ENCODE data around the gene PRKAR1B.
"Not testable (repeated sequence)": the region's sequence is repeated elsewhere in the genome, so short reads cannot be mapped to it uniquely, and the experiment has no call there.

Gene PRKAR1B

DNA sequence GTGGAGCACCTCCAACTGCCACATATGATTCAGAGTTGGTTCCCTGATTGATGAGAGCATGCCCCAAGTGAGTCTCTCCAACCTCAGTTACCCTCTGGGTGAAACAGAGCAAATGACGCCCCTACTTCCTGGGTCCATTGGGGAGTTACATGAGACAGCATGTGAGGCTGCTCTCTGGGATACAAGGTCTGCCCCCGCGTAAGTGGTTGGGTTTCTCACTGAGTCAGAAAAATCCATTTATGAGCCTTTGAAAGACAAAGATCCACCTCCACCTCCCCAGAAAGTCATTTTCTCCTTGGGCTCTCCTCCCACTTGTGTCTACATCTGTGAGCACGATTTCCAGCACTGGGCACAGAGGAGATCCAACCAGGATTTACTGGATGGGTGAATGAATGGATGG lies 71.3 kb downstream of the PRKAR1B start:
- Histone ChIP-seq H3K36me3 (ENCODE audit: insufficient read depth, insufficient read length, low read length) (peaks cover 7% of the 10 kb centered on the region), H3K9me3 (ENCODE audit: insufficient read depth, low read length) (peaks cover 13% of the 10 kb centered on the region; the same call in 1 of the 2 replicates), H3K4me3 (ENCODE audit: insufficient read length, low read depth) (no peak overlapping the region), H3K4me1 (ENCODE audit: insufficient read depth, insufficient read length) (no peaks in the 10 kb centered on the region), H3K27me3 (ENCODE audit: insufficient read depth, insufficient read length) (no peaks in the 10 kb centered on the region), H3K9ac (ENCODE audit: insufficient read length, low read depth) (no peak overlapping the region)
- no peak for DNase-seq (ENCODE audit: low read depth, low spot score)
- TF ChIP-seq SUZ12 (IDR thresholded peaks at IDR 0.05; ENCODE audit: extremely low read depth, insufficient read depth, insufficient read length), result no peak
- no peak for TF ChIP-seq YY1 (IDR thresholded peaks at IDR 0.05; ENCODE audit: insufficient read depth, insufficient read length)
- no peak for TF ChIP-seq ZNF274 (IDR thresholded peaks at IDR 0.05; ENCODE audit: low read depth, low read length)

DNA sequence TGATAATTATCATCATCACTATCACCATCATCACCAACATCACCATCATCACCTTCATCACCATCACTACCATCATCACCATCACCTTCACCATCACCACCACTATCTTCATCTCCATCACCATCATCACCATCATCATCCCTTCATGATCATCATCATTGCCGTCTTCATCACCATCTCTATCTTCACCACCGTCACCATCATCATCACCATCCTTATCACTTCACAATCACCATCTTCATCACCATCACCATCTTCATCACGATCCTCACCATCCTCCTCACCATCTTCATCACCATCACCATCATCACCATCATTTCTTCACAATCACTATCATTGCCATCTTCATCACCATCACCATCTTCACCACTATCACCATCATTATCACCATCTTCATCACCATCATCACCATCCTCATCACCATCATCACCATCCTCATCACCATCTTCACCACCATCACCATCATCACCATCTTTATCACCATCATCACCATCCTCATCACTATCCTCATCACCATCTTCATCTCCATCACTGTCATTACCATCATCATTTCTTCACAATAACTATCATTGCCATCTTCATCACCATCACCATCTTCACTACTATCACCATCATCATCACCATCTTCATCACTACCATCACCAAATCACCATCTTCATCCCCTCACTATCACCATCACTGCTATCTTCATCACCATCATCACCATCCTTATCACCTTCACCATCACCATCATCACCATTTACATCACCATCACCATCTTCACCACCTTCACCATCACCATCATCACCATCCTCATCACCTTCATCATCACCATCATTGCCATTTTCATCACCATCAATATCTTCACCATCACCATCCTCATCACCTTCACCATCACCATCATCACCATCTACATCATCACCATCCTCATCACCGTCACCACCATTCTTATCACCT lies 73.0 kb downstream of the PRKAR1B start:
- Histone ChIP-seq H3K36me3 (ENCODE audit: insufficient read depth, insufficient read length, low read length) (peaks cover 3% of the 10 kb centered on the region), H3K9ac (ENCODE audit: insufficient read length, low read depth) (no peak overlapping the region), H3K4me3 (ENCODE audit: insufficient read length, low read depth) (no peak overlapping the region), H3K27me3 (ENCODE audit: insufficient read depth, insufficient read length) (no peaks in the 10 kb centered on the region), H3K9me3 (ENCODE audit: insufficient read depth, low read length) (peaks cover 13% of the 10 kb centered on the region; the same call in 1 of the 2 replicates), H3K4me1 (ENCODE audit: insufficient read depth, insufficient read length) (no peaks in the 10 kb centered on the region)
- DNase-seq (ENCODE audit: low read depth, low spot score), result no peak
- no peak for TF ChIP-seq SUZ12 (IDR thresholded peaks at IDR 0.05; ENCODE audit: extremely low read depth, insufficient read depth, insufficient read length)
- TF ChIP-seq ZNF274 (IDR thresholded peaks at IDR 0.05; ENCODE audit: low read depth, low read length), result no peak
- TF ChIP-seq YY1 (IDR thresholded peaks at IDR 0.05; ENCODE audit: insufficient read depth, insufficient read length), result no peak

DNA sequence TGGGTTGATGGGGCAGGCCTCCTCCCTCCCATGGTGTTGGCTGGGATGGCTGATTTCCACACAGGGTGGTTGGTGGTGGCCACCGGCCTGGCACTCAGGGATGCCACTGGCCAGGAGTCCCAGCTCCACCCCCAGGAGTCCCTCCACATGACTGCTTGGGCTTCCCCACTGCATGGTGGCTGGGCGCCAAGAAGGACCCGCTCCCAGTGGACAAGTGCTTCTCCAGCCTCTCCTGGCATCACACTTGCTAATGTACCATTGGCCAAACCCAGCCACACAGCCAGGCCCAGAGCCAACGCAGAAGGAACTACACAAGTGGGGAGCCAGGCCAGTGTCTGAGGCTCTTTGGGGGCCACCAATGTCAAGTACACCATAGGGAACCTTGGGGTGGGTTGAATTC lies 74.2 kb downstream of the PRKAR1B start:
- TF ChIP-seq ZNF274 (IDR thresholded peaks at IDR 0.05; ENCODE audit: low read depth, low read length) (no peak), SUZ12 (IDR thresholded peaks at IDR 0.05; ENCODE audit: extremely low read depth, insufficient read depth, insufficient read length) (no peak), YY1 (IDR thresholded peaks at IDR 0.05; ENCODE audit: insufficient read depth, insufficient read length) (no peak)
- no peak overlapping the region for H3K4me3 ChIP-seq (ENCODE audit: insufficient read length, low read depth)
- no peaks in the 10 kb centered on the region for H3K27me3 ChIP-seq (ENCODE audit: insufficient read depth, insufficient read length)
- no peak overlapping the region for H3K9ac ChIP-seq (ENCODE audit: insufficient read length, low read depth)
- H3K4me1 ChIP-seq (ENCODE audit: insufficient read depth, insufficient read length), result no peaks in the 10 kb centered on the region
- H3K9me3 ChIP-seq (ENCODE audit: insufficient read depth, low read length), result peaks cover 13% of the 10 kb centered on the region; the same call in 1 of the 2 replicates
- no peak for DNase-seq (ENCODE audit: low read depth, low spot score)
- H3K36me3 ChIP-seq (ENCODE audit: insufficient read depth, insufficient read length, low read length), result no peaks in the 10 kb centered on the region

DNA sequence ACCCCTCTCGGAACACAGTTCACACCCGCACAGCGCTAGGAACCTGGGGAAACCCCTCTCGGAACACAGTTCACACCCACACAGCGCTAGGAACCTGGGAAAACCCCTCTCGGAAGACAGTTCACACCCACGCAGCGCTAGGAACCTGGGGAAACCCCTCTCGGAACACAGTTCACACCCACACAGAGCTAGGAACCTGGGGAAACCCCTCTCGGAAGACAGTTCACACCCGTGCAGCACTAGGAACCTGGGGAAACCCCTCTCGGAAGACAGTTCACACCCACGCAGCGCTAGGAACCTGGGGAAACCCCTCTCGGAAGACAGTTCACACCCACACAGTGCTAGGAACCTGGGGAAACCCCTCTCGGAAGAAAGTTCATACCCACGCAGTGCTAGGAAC lies 74.9 kb downstream of the PRKAR1B start:
- not testable (repeated sequence) for H3K9ac ChIP-seq (ENCODE audit: insufficient read length, low read depth); H3K4me1 ChIP-seq (ENCODE audit: insufficient read depth, insufficient read length); H3K4me3 ChIP-seq (ENCODE audit: insufficient read length, low read depth); H3K36me3 ChIP-seq (ENCODE audit: insufficient read depth, insufficient read length, low read length); H3K27me3 ChIP-seq (ENCODE audit: insufficient read depth, insufficient read length); DNase-seq (ENCODE audit: low read depth, low spot score)
- H3K9me3 ChIP-seq (ENCODE audit: insufficient read depth, low read length), result peaks cover 13% of the 10 kb centered on the region; the same call in 1 of the 2 replicates

DNA sequence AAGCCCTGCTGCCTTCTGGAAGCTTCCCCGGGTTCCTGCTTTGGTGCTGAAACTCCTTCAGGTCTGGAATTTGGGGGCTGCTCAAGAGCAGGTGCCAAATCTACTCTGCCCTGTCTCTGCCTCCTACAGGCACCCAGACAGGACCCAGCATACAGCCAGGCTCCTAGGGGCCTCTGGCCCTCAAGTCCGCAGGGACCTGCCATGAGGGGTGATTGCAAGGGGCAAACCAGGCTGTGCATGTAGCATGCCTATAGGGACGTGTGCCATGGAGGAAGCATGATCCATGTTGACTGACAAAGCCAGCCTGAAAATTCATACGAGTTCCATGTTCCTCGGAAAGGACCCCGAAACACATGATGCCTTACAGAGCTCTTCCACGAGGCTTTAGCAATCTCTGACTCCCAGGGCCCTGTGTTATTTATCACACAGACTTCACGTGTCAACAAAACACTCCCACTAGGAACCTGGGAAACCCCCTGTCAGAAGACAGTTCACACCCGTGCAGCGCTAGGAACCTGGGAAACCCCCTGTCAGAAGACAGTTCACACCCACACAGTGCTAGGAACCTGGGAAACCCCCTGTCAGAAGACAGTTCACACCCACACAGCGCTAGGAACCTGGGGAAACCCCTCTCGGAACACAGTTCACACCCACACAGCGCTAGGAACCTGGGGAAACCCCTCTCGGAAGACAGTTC lies 75.9 kb downstream of the PRKAR1B start:
- Histone ChIP-seq H3K9ac (ENCODE audit: insufficient read length, low read depth) (no peak overlapping the region), H3K4me1 (ENCODE audit: insufficient read depth, insufficient read length) (no peaks in the 10 kb centered on the region), H3K27me3 (ENCODE audit: insufficient read depth, insufficient read length) (no peaks in the 10 kb centered on the region), H3K4me3 (ENCODE audit: insufficient read length, low read depth) (no peak overlapping the region), H3K36me3 (ENCODE audit: insufficient read depth, insufficient read length, low read length) (no peaks in the 10 kb centered on the region), H3K9me3 (ENCODE audit: insufficient read depth, low read length) (peaks cover 13% of the 10 kb centered on the region; the same call in 1 of the 2 replicates)
- no peak for DNase-seq (ENCODE audit: low read depth, low spot score)
- TF ChIP-seq ZNF274 (IDR thresholded peaks at IDR 0.05; ENCODE audit: low read depth, low read length), result no peak
- no peak for TF ChIP-seq YY1 (IDR thresholded peaks at IDR 0.05; ENCODE audit: insufficient read depth, insufficient read length)
- no peak for TF ChIP-seq SUZ12 (IDR thresholded peaks at IDR 0.05; ENCODE audit: extremely low read depth, insufficient read depth, insufficient read length)

DNA sequence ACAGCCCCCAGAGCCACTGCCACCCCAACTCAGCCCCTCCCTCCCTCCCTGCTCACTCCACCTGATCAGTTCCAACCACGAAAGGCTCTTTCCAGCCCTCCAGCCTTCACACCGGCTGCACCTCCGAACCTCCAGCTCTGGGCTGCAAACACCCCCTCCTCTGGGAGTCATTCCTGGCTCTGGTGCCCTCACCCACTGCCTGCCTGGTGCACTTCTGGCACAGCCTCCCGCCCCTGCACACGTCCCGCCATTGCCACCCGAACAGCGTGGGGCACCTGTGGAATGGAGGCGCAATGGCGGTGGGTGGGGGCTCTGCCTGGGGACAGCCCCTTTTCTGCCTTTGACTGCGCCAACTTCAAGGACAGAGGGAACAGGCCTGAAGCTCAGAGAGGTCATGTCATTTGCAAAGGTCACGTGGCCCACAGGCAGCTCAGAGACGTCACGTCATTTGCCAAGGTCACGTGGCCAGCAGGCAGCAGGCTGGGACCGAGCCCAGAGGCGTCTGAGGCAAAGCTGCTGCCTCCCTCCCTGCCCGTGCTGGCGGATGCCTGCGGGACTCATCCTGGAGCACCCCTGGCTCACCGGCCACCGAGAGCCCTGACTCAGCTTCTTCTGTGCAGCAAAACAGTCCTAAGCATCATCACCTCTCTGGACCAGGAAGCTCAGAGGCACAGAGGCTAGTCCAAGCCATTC lies 76.6 kb downstream of the PRKAR1B start:
- Histone ChIP-seq H3K4me1 (ENCODE audit: insufficient read depth, insufficient read length) (no peaks in the 10 kb centered on the region), H3K27me3 (ENCODE audit: insufficient read depth, insufficient read length) (no peaks in the 10 kb centered on the region), H3K36me3 (ENCODE audit: insufficient read depth, insufficient read length, low read length) (no peaks in the 10 kb centered on the region), H3K4me3 (ENCODE audit: insufficient read length, low read depth) (no peak overlapping the region), H3K9ac (ENCODE audit: insufficient read length, low read depth) (no peak overlapping the region), H3K9me3 (ENCODE audit: insufficient read depth, low read length) (peaks cover 13% of the 10 kb centered on the region; the same call in 1 of the 2 replicates)
- TF ChIP-seq ZNF274 (IDR thresholded peaks at IDR 0.05; ENCODE audit: low read depth, low read length) (no peak), YY1 (IDR thresholded peaks at IDR 0.05; ENCODE audit: insufficient read depth, insufficient read length) (no peak), SUZ12 (IDR thresholded peaks at IDR 0.05; ENCODE audit: extremely low read depth, insufficient read depth, insufficient read length) (no peak)
- no peak for DNase-seq (ENCODE audit: low read depth, low spot score)

DNA sequence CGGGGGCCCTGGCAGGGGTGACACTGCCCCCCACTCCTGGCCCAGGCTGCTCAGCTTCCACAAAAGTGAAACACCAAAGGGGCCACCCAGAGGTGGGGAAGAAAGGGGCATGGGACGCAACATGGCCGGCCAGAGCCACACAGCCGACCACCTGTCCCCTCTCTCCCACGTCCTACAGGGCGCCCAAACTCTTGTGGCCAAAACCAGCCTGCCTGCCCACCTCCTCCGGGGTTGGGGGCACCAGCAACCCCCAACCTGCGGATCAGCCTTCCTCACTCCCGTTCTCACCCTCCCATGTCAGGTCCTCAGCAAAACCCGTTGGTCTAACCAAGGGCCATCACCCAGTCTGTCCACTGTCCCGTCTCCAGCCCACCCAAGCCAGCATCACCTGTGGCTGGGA lies 80.1 kb downstream of the PRKAR1B start:
- no peaks in the 10 kb centered on the region for H3K4me1 ChIP-seq (ENCODE audit: insufficient read depth, insufficient read length)
- TF ChIP-seq SUZ12 (IDR thresholded peaks at IDR 0.05; ENCODE audit: extremely low read depth, insufficient read depth, insufficient read length) (no peak), ZNF274 (IDR thresholded peaks at IDR 0.05; ENCODE audit: low read depth, low read length) (no peak), YY1 (IDR thresholded peaks at IDR 0.05; ENCODE audit: insufficient read depth, insufficient read length) (no peak)
- DNase-seq (ENCODE audit: low read depth, low spot score), result no peak
- H3K4me3 ChIP-seq (ENCODE audit: insufficient read length, low read depth), result no peak overlapping the region
- no peaks in the 10 kb centered on the region for H3K27me3 ChIP-seq (ENCODE audit: insufficient read depth, insufficient read length)
- peaks cover 6% of the 10 kb centered on the region for H3K36me3 ChIP-seq (ENCODE audit: insufficient read depth, insufficient read length, low read length)
- H3K9ac ChIP-seq (ENCODE audit: insufficient read length, low read depth), result no peak overlapping the region
- H3K9me3 ChIP-seq (ENCODE audit: insufficient read depth, low read length), result peaks cover 3% of the 10 kb centered on the region; the same call in 1 of the 2 replicates

Data from NT2/D1 (cell line).